SK-N-SH (cell line): ENCODE results near the gene UST. TPM values are rescaled to one million over a fixed set of nuclear protein-coding genes. Genes with fewer than 3 reads are reported as not detected.

Experiments
- CTCF ChIA-PET: fragments of 300-600, 350-600 bp; formaldehyde crosslinking; extraction: SDS; loops from one replicate; lab custom pipeline; 2021; lab: Yijun Ruan, JAX
- POLR2A ChIA-PET: fragments of 350-600 bp; sonication (Branson Sonifier 250); formaldehyde crosslinking; extraction: SDS; loops from one replicate; lab custom pipeline; 2020; ENCODE audit warnings: antibody characterized with exemption, inconsistent platforms; lab: Yijun Ruan, JAX
- DNase-seq: peaks from one replicate; pipeline ENCODE4 v3.0.0; 2012
- H2AFZ ChIP-seq: fragments of 200-600 bp; sonication (generic); 2 replicates; pipeline ENCODE4 v1.8.1; 2016; ENCODE audit warnings: antibody characterized with exemption, mild to moderate bottlenecking, low read depth
- H3F3A ChIP-seq: fragments of 200-600 bp; sonication (generic); replicated peaks from 2 replicates; pipeline ENCODE3; 2016; ENCODE audit warnings: antibody characterized with exemption, mild to moderate bottlenecking; ENCODE audit not compliant: insufficient read depth
- H3K27ac ChIP-seq, 2 experiments: fragments of 200-500 bp in 1 of 2; fragments of 200-600 bp in 1 of 2; sonication (Bioruptor generic) in 1 of 2; sonication (generic), shearing (Covaris generic) in 1 of 2; 2 replicates each; pipeline versions ENCODE4 v1.5.1 to v1.6.1; 2014 to 2016; ENCODE audit warnings: low read depth in 2 of 2, inconsistent platforms in 1 of 2, low read length in 1 of 2, mild to moderate bottlenecking in 1 of 2, mixed read lengths in 1 of 2
- H3K27me3 ChIP-seq: fragments of 200-600 bp; sonication (generic), shearing (Covaris generic); 2 replicates; pipeline ENCODE4 v1.6.1; 2016; ENCODE audit warnings: mixed run types; ENCODE audit not compliant: insufficient read depth
- H3K36me3 ChIP-seq, 2 experiments: fragments of 200-500 bp in 1 of 2; fragments of 200-600 bp in 1 of 2; sonication (Bioruptor generic) in 1 of 2; sonication (generic) in 1 of 2; replicated peaks in 1 of 2; 2 replicates each; pipeline versions ENCODE3 to v1.5.1; 2014 to 2016; ENCODE audit warnings: low read length in 1 of 2, mild to moderate bottlenecking in 1 of 2; ENCODE audit not compliant: insufficient read depth in 2 of 2, control insufficient read depth in 1 of 2
- H3K4me1 ChIP-seq, 2 experiments: fragments of 200-500 bp in 1 of 2; fragments of 200-600 bp in 1 of 2; sonication (Bioruptor generic) in 1 of 2; sonication (generic), shearing (Covaris generic) in 1 of 2; 2 replicates each; pipeline versions ENCODE4 v1.5.1 to v1.6.1; 2014 to 2016; ENCODE audit warnings: low read depth in 1 of 2, low read length in 1 of 2, mixed run types in 1 of 2; ENCODE audit not compliant: insufficient read depth in 2 of 2, control insufficient read depth in 1 of 2
- H3K4me2 ChIP-seq: fragments of 200-600 bp; sonication (generic), shearing (Covaris generic); 2 replicates; pipeline ENCODE4 v1.6.1; 2017; ENCODE audit warnings: mixed run types
- H3K4me3 ChIP-seq, 2 experiments: fragments of 200-500 bp in 1 of 2; fragments of 200-600 bp in 1 of 2; sonication (Bioruptor generic) in 1 of 2; sonication (generic), shearing (Covaris generic) in 1 of 2; 2 replicates each; pipeline versions ENCODE4 v1.5.1 to v1.8.1; 2014 to 2016; ENCODE audit warnings: low read depth in 2 of 2, inconsistent platforms in 1 of 2, low read length in 1 of 2, mild to moderate bottlenecking in 1 of 2, mixed read lengths in 1 of 2, moderate library complexity in 1 of 2
- H3K79me2 ChIP-seq: fragments of 200-600 bp; sonication (generic); 2 replicates; pipeline ENCODE4 v1.8.1; 2017; ENCODE audit warnings: mild to moderate bottlenecking; ENCODE audit not compliant: insufficient read depth
- H3K9ac ChIP-seq: fragments of 200-600 bp; sonication (generic); 2 replicates; pipeline ENCODE4 v1.6.1; 2017; ENCODE audit warnings: mixed run types
- H3K9me2 ChIP-seq: fragments of 200-600 bp; sonication (generic); 2 replicates; pipeline ENCODE4 v1.6.1; 2017; ENCODE audit warnings: mixed run types
- H3K9me3 ChIP-seq: fragments of 200-600 bp; sonication (generic); 2 replicates; pipeline ENCODE4 v1.6.1; 2017; ENCODE audit warnings: mixed run types, mild to moderate bottlenecking, moderate library complexity
- H4K20me1 ChIP-seq: fragments of 200-600 bp; sonication (generic); 2 replicates; pipeline ENCODE4 v1.6.1; 2017; ENCODE audit warnings: mild to moderate bottlenecking, mixed run types; ENCODE audit not compliant: insufficient read depth
- CHD2 ChIP-seq: fragments of 150-350 bp; IDR thresholded peaks from 2 replicates; pipeline ENCODE4 v1.6.1; 2018; ENCODE audit warnings: low read length; ENCODE audit not compliant: partially characterized antibody
- EP300 ChIP-seq, 2 experiments: IDR thresholded peaks; 2 replicates each; pipeline versions ENCODE4 v1.4.0 to v1.6.1; 2012; ENCODE audit warnings: borderline replicate concordance in 1 of 2, low read depth in 1 of 2, low read length in 1 of 2
- EZH2phosphoT487 ChIP-seq: fragments of 200-600 bp; sonication (generic); IDR thresholded peaks from 2 replicates; pipeline ENCODE4 v1.6.1; 2017; ENCODE audit warnings: low read depth, mixed run types, mild to moderate bottlenecking, antibody characterized with exemption, moderate library complexity, borderline replicate concordance
- FOXJ3 ChIP-seq: sonication (generic); formaldehyde crosslinking; IDR thresholded peaks from 2 replicates; pipeline ENCODE4 v1.5.1; 2020; ENCODE audit warnings: mild to moderate bottlenecking, missing genetic modification reagents
- FOXM1 ChIP-seq: IDR thresholded peaks from 2 replicates; pipeline ENCODE4 v1.4.0; 2012; ENCODE audit warnings: low read depth, mild to moderate bottlenecking
- GABPA ChIP-seq: IDR thresholded peaks from 2 replicates; pipeline ENCODE4 v1.4.0; 2012; ENCODE audit warnings: low read depth, mild to moderate bottlenecking
- GATA2 ChIP-seq: sonication (generic); formaldehyde crosslinking; IDR thresholded peaks from 2 replicates; pipeline ENCODE4 v1.5.0; 2020; ENCODE audit warnings: mild to moderate bottlenecking, missing genetic modification reagents
- JUND ChIP-seq: IDR thresholded peaks from 2 replicates; pipeline ENCODE4 v1.4.0; 2012
- MEF2A ChIP-seq: IDR thresholded peaks from 2 replicates; pipeline ENCODE4 v1.4.0; 2012; ENCODE audit warnings: low read depth, borderline replicate concordance
- MXI1 ChIP-seq: IDR thresholded peaks from 2 replicates; pipeline ENCODE4 v1.6.1; 2012; ENCODE audit warnings: mild to moderate bottlenecking, low read depth, low read length, improper control_type of control experiment
- NFIC ChIP-seq: IDR thresholded peaks from 2 replicates; pipeline ENCODE4 v1.4.0; 2012; ENCODE audit warnings: borderline replicate concordance
- POLR2AphosphoS5 ChIP-seq: IDR thresholded peaks from 2 replicates; pipeline ENCODE4 v1.6.1; 2012; ENCODE audit warnings: low read depth, low read length
- RAD21 ChIP-seq: IDR thresholded peaks from 2 replicates; pipeline ENCODE4 v1.6.1; 2012; ENCODE audit warnings: mild to moderate bottlenecking, low read length
- RCOR1 ChIP-seq: fragments of 150-350 bp; IDR thresholded peaks from 2 replicates; pipeline ENCODE4 v1.6.1; 2017; ENCODE audit warnings: antibody characterized with exemption, low read length
- SIN3A ChIP-seq: IDR thresholded peaks from 2 replicates; pipeline ENCODE4 v1.6.1; 2012; ENCODE audit warnings: low read depth, mild to moderate bottlenecking, low read length, moderate library complexity, borderline replicate concordance
- SMC3 ChIP-seq: IDR thresholded peaks from 2 replicates; pipeline ENCODE4 v1.6.1; 2012; ENCODE audit warnings: low read depth, low read length, improper control_type of control experiment
- TAF1 ChIP-seq: IDR thresholded peaks from 2 replicates; pipeline ENCODE4 v1.6.1; 2012; ENCODE audit warnings: low read depth, mild to moderate bottlenecking, low read length, moderate library complexity, borderline replicate concordance
- TCF12 ChIP-seq: IDR thresholded peaks from 2 replicates; pipeline ENCODE4 v1.4.0; 2012
- WGBS: methylation state at CpG from one replicate; pipeline ENCODE4 v1.1.6; 2017; ENCODE audit warnings: low lambda C conversion rate; 5-methylcytosine and 5-hydroxymethylcytosine counted together
- polyA plus RNA-seq, 3 experiments: library from polyadenylated mRNA; depleted of rRNA; stranded (reverse); fragments of >200 nt; gene quantifications; 2 replicates each; pipeline ENCODE4 v1.2.3, GENCODE V29; 2012
- TF ChIP-seq, protein P1 (sequence below): IDR thresholded peaks from 2 replicates; pipeline ENCODE4 v1.4.0; 2012; ENCODE audit warnings: low read depth, borderline replicate concordance
- TF ChIP-seq, protein P2 (sequence below): fragments of 150-350 bp; IDR thresholded peaks from 2 replicates; pipeline ENCODE4 v1.6.1; 2016; ENCODE audit warnings: mild to moderate bottlenecking, low read depth, low read length
- TF ChIP-seq, protein P3 (sequence below): IDR thresholded peaks from 2 replicates; pipeline ENCODE4 v1.4.0; 2012; ENCODE audit warnings: low read depth, borderline replicate concordance

The UST gene
- polyA plus RNA-seq, 1 of the 3 experiments (the other 2 are of a cell fraction): 1.7 TPM

DNA sequence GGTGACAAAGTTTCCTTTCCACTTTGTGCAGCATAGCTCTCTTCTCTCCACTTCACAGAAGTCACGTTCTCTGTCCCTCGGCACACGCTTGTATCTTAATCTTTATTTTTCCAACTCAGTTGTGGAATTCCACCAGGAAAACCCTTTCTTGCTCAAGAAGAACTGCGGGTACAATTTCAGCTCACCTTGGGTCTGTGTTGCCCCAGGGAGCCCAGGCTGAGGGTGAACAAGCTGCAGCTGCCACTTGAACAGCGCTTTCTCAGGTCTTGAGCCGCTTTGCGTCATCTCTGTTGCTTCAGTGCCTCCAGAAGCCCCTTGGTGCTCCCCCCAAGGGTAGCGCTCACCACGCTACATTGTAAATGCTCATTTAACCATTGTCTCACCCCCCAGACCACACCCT is 341.5 kb downstream of the UST start:
- CTCF ChIA-PET: interaction anchor here (1.2 to 8.9 kb wide), 4 partner anchors 8 to 428 kb away, joined by 3 to 158 read pairs (median 5); no protein-coding TSS in a partner anchor
- WGBS: 91% methylated on average over 9 of the region's 9 CpGs
- no peaks in the 10 kb centered on the region for H3K9me2 ChIP-seq

DNA sequence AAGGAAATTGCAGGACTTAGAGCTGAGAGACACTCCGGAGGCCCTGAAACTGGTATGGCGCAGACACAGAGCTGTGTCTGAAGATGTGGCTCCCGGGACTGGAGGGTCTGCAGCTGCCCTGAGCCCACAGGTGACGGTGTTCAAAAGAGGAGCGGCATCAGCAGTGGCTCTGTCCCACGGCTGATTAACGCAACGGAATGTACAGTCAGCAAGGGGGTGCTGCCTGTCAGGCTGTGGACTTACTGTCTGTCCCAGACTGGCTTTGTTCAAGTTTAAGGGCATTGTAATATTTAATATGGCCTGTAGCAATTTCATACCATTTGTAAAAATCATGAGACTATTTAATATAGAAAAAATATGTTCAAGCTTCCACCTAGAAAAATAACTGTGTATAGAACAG is 342.7 kb downstream of the UST start:
- peaks cover 8 to 12% of the 10 kb centered on the region in 2 experiments; a peak in 3 of 4 replicates for H3K4me1 ChIP-seq
- no peak overlapping the region for H3K4me2 ChIP-seq
- CTCF ChIA-PET: interaction anchor here (1.3 to 8.9 kb wide), 2 partner anchors 342 to 428 kb away, joined by 3 to 158 read pairs; no protein-coding TSS in a partner anchor
- no peaks in the 10 kb centered on the region for H3K79me2 ChIP-seq
- no peak overlapping the region for H2AFZ ChIP-seq
- H3F3A ChIP-seq: peaks cover 2% of the 10 kb centered on the region
- no peaks in the 10 kb centered on the region for H3K9me3 ChIP-seq
- POLR2A ChIA-PET: no interaction called here
- no peaks in the 10 kb centered on the region for H3K27me3 ChIP-seq
- H3K27ac ChIP-seq: no peak overlapping the region
- no peaks in the 10 kb centered on the region for H4K20me1 ChIP-seq
- peak; percentile 56 for TF ChIP-seq RAD21
- TF ChIP-seq SIN3A: no peak
- TF ChIP-seq, protein P1, sequence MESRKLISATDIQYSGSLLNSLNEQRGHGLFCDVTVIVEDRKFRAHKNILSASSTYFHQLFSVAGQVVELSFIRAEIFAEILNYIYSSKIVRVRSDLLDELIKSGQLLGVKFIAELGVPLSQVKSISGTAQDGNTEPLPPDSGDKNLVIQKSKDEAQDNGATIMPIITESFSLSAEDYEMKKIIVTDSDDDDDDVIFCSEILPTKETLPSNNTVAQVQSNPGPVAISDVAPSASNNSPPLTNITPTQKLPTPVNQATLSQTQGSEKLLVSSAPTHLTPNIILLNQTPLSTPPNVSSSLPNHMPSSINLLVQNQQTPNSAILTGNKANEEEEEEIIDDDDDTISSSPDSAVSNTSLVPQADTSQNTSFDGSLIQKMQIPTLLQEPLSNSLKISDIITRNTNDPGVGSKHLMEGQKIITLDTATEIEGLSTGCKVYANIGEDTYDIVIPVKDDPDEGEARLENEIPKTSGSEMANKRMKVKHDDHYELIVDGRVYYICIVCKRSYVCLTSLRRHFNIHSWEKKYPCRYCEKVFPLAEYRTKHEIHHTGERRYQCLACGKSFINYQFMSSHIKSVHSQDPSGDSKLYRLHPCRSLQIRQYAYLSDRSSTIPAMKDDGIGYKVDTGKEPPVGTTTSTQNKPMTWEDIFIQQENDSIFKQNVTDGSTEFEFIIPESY: no peak
- TF ChIP-seq EZH2phosphoT487: no peak
- no peak for TF ChIP-seq MXI1
- TF ChIP-seq, protein P2, sequence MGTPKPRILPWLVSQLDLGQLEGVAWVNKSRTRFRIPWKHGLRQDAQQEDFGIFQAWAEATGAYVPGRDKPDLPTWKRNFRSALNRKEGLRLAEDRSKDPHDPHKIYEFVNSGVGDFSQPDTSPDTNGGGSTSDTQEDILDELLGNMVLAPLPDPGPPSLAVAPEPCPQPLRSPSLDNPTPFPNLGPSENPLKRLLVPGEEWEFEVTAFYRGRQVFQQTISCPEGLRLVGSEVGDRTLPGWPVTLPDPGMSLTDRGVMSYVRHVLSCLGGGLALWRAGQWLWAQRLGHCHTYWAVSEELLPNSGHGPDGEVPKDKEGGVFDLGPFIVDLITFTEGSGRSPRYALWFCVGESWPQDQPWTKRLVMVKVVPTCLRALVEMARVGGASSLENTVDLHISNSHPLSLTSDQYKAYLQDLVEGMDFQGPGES: no peak
- peak; percentile 40; the same call in 1 of the 2 replicates for TF ChIP-seq SMC3
- TF ChIP-seq FOXM1: no peak
- TF ChIP-seq, all 33 proteins: peak for 2
- Histone ChIP-seq H3K9ac (no peak overlapping the region), H3K4me3 (no peak overlapping the region), H3K9me2 (no peaks in the 10 kb centered on the region), H3K36me3 (no peaks in the 10 kb centered on the region)
- WGBS: 93% methylated on average over 8 of the region's 8 CpGs
- DNase-seq: no peak

More for the DNA sequence above, 341.5 kb downstream of the UST start:
- TF ChIP-seq EZH2phosphoT487: no peak
- no peak for TF ChIP-seq MEF2A
- TF ChIP-seq JUND: no peak
- no peak for TF ChIP-seq MXI1
- TF ChIP-seq FOXJ3 (CRISPR knock-in tag): no peak
- no peak for TF ChIP-seq RAD21
- TF ChIP-seq POLR2AphosphoS5: no peak
- TF ChIP-seq, protein P3, sequence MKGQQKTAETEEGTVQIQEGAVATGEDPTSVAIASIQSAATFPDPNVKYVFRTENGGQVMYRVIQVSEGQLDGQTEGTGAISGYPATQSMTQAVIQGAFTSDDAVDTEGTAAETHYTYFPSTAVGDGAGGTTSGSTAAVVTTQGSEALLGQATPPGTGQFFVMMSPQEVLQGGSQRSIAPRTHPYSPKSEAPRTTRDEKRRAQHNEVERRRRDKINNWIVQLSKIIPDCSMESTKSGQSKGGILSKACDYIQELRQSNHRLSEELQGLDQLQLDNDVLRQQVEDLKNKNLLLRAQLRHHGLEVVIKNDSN: no peak
- TF ChIP-seq TCF12: no peak
- no peak for TF ChIP-seq CHD2
- no peak for TF ChIP-seq EP300 (IDR thresholded peaks at IDR 0.05; ENCODE audit: borderline replicate concordance in 1 of 2, low read depth in 1 of 2, low read length in 1 of 2)
- no peak for TF ChIP-seq TAF1
- no peak for TF ChIP-seq NFIC
- TF ChIP-seq, protein P2: no peak
- no peak for TF ChIP-seq GATA2
- TF ChIP-seq GABPA: no peak
- TF ChIP-seq RCOR1: no peak
- TF ChIP-seq, protein P1: no peak
- H3K9ac ChIP-seq: no peak overlapping the region
- no peak overlapping the region for H3K4me2 ChIP-seq
- H3K9me3 ChIP-seq: no peaks in the 10 kb centered on the region
- DNase-seq: no peak
- no peak overlapping the region for H3K4me3 ChIP-seq
- H3K4me1 ChIP-seq: peaks cover 2 to 8% of the 10 kb centered on the region in 2 experiments; a peak in 2 of 4 replicates
- H3F3A ChIP-seq: no peaks in the 10 kb centered on the region
- POLR2A ChIA-PET: no interaction called here
- H3K79me2 ChIP-seq: no peaks in the 10 kb centered on the region
- no peak overlapping the region for H3K27ac ChIP-seq
- H4K20me1 ChIP-seq: no peaks in the 10 kb centered on the region
- no peak overlapping the region for H2AFZ ChIP-seq
- no peaks in the 10 kb centered on the region for H3K36me3 ChIP-seq
- H3K27me3 ChIP-seq: no peaks in the 10 kb centered on the region
